Endothelial cell of umbilical vein (primary cell): ENCODE data around the gene PIK3C2G.

ENCODE experiments used
- EZH2 ChIP-seq: IDR thresholded peaks from 2 replicates; pipeline ENCODE4 v1.6.1; 2012; ENCODE audit warnings: borderline replicate concordance, low read depth, mild to moderate bottlenecking, moderate library complexity, low read length, inconsistent platforms; ENCODE audit not compliant: severe bottlenecking
- FOS ChIP-seq: IDR thresholded peaks from 2 replicates; pipeline ENCODE4 v1.6.1; 2011; ENCODE audit warnings: mild to moderate bottlenecking, low read length, moderate library complexity, borderline replicate concordance; ENCODE audit not compliant: insufficient read depth
- JUN ChIP-seq: IDR thresholded peaks from 2 replicates; pipeline ENCODE4 v1.6.1; 2011; ENCODE audit warnings: borderline replicate concordance, low read depth; ENCODE audit not compliant: insufficient read length, insufficient read depth
- POLR2A ChIP-seq: IDR thresholded peaks from 2 replicates; pipeline ENCODE4 v1.6.1; 2012; ENCODE audit warnings: low read depth, mild to moderate bottlenecking, control low read depth, low read length
- POLR2AphosphoS5 ChIP-seq: IDR thresholded peaks from 2 replicates; pipeline ENCODE4 v1.6.1; 2012; ENCODE audit warnings: low read depth, mild to moderate bottlenecking, control low read depth, low read length, moderate library complexity; ENCODE audit not compliant: insufficient read depth
- TF ChIP-seq, protein P1 (sequence below), 2 donors: IDR thresholded peaks; 1 replicate in 1 of 2; 2 replicates in 1 of 2; pipeline ENCODE4 v1.5.1; 2011; ENCODE audit warnings: low read length in 2 of 2, mild to moderate bottlenecking in 2 of 2, moderate library complexity in 2 of 2, control low read depth in 1 of 2, inconsistent platforms in 1 of 2, low read depth in 1 of 2; ENCODE audit not compliant: insufficient read depth in 1 of 2; ENCODE audit errors: extremely low read depth in 1 of 2

DNA sequence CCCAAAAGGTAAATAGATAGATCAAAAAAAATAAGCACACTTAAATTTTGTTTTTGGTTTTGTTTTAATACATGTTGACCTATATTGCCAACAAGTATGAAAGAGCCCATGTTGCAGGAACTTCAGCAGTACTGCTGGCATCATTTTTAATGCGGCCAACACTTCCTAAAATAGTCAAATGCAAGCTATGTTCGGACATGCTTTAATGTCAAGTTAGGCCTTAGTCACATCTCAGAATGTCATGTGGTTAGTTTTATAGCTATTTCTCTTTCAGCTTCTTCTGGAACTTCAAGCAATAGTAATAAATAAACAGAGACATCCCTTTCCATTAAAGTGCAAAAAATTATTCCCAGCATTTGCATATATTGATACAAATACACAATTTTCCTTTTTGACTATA, 153.4 kb downstream of the PIK3C2G start:
- TF ChIP-seq POLR2A (no peak), JUN (no peak), EZH2 (no peak), POLR2AphosphoS5 (no peak), FOS (no peak)
- TF ChIP-seq, protein P1, sequence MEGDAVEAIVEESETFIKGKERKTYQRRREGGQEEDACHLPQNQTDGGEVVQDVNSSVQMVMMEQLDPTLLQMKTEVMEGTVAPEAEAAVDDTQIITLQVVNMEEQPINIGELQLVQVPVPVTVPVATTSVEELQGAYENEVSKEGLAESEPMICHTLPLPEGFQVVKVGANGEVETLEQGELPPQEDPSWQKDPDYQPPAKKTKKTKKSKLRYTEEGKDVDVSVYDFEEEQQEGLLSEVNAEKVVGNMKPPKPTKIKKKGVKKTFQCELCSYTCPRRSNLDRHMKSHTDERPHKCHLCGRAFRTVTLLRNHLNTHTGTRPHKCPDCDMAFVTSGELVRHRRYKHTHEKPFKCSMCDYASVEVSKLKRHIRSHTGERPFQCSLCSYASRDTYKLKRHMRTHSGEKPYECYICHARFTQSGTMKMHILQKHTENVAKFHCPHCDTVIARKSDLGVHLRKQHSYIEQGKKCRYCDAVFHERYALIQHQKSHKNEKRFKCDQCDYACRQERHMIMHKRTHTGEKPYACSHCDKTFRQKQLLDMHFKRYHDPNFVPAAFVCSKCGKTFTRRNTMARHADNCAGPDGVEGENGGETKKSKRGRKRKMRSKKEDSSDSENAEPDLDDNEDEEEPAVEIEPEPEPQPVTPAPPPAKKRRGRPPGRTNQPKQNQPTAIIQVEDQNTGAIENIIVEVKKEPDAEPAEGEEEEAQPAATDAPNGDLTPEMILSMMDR (IDR thresholded peaks at IDR 0.05; ENCODE audit: extremely low read depth in 1 of 2, insufficient read depth in 1 of 2, low read depth in 1 of 2, low read length in 2 of 2): no peak
